ENCODE results near the gene CEP295NL. TPM values are rescaled to one million over a fixed set of nuclear protein-coding genes. Genes with fewer than 3 reads are reported as not detected.
"Not testable (repeated sequence)": the region's sequence is repeated elsewhere in the genome, so short reads cannot be mapped to it uniquely, and the experiment has no call there.

Gene CEP295NL
- total RNA-seq, 4 donors from 2014 or later, result 1.8 to 14.5 (median 3.8) TPM; not detected in 1

GRCh38 chr17:78892520-78892919 is 10.5 kb downstream of the CEP295NL start:
- no peak overlapping the region for H3K4me3 ChIP-seq
- intact Hi-C loops (cut with DNase I; ENCODE audit: low total_unique reads), result no loop called here
- H3K4me1 ChIP-seq, result peaks cover 0 to 24% of the 10 kb centered on the region in 2 donors

GRCh38 chr17:78892062-78892456 is 10.9 kb downstream of the CEP295NL start:
- DNase-seq, result no peak
- H3K4me3 ChIP-seq, result no peak overlapping the region
- H3K27ac ChIP-seq, result no peak overlapping the region
- intact Hi-C loops (cut with DNase I; ENCODE audit: low total_unique reads), result no loop called here
- TF ChIP-seq POLR2A (IDR thresholded peaks at IDR 0.05), result no peak
- TF ChIP-seq, protein P1, sequence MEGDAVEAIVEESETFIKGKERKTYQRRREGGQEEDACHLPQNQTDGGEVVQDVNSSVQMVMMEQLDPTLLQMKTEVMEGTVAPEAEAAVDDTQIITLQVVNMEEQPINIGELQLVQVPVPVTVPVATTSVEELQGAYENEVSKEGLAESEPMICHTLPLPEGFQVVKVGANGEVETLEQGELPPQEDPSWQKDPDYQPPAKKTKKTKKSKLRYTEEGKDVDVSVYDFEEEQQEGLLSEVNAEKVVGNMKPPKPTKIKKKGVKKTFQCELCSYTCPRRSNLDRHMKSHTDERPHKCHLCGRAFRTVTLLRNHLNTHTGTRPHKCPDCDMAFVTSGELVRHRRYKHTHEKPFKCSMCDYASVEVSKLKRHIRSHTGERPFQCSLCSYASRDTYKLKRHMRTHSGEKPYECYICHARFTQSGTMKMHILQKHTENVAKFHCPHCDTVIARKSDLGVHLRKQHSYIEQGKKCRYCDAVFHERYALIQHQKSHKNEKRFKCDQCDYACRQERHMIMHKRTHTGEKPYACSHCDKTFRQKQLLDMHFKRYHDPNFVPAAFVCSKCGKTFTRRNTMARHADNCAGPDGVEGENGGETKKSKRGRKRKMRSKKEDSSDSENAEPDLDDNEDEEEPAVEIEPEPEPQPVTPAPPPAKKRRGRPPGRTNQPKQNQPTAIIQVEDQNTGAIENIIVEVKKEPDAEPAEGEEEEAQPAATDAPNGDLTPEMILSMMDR (IDR thresholded peaks at IDR 0.05), result no peak
- no peaks in the 10 kb centered on the region for H3K27me3 ChIP-seq
- no peaks in the 10 kb centered on the region for H3K36me3 ChIP-seq
- peaks cover 0 to 20% of the 10 kb centered on the region in 2 donors for H3K4me1 ChIP-seq
- no peaks in the 10 kb centered on the region for H3K9me3 ChIP-seq

More at GRCh38 chr17:78892520-78892919, 10.5 kb downstream of the CEP295NL start:
- Histone ChIP-seq H3K36me3 (no peaks in the 10 kb centered on the region), H3K27me3 (no peaks in the 10 kb centered on the region), H3K9me3 (no peaks in the 10 kb centered on the region), H3K27ac (no peak overlapping the region)
- no peak for DNase-seq
- TF ChIP-seq, protein P1 (IDR thresholded peaks at IDR 0.05), result no peak
- no peak for TF ChIP-seq POLR2A (IDR thresholded peaks at IDR 0.05)

- TF ChIP-seq, protein P1 (IDR thresholded peaks at IDR 0.05), result no peak
- TF ChIP-seq POLR2A (IDR thresholded peaks at IDR 0.05), result no peak
Measured at GRCh38 chr17:78891406-78892061, 11.5 kb downstream of the CEP295NL start.

GRCh38 chr17:78890498-78890897 is 12.5 kb downstream of the CEP295NL start:
- TF ChIP-seq POLR2A (IDR thresholded peaks at IDR 0.05), result no peak
- TF ChIP-seq, protein P1 (IDR thresholded peaks at IDR 0.05), result no peak
- Histone ChIP-seq H3K27ac (peak overlapping the region in 1 of 2 donors; percentile 29), H3K4me1 (peaks cover 8 to 12% of the 10 kb centered on the region in 2 donors), H3K9me3 (no peaks in the 10 kb centered on the region), H3K4me3 (no peak overlapping the region), H3K36me3 (no peaks in the 10 kb centered on the region), H3K27me3 (no peaks in the 10 kb centered on the region)
- no peak for DNase-seq
- intact Hi-C loops (cut with DNase I; ENCODE audit: low total_unique reads), result no loop called here

More at GRCh38 chr17:78891406-78892061, 11.5 kb downstream of the CEP295NL start:
- peak overlapping the region; percentile 8 to 29 for H3K27ac ChIP-seq
- H3K4me3 ChIP-seq, result no peak overlapping the region
- no peaks in the 10 kb centered on the region for H3K9me3 ChIP-seq
- no peak for DNase-seq
- intact Hi-C loops (cut with DNase I; ENCODE audit: low total_unique reads), result no loop called here
- H3K4me1 ChIP-seq, result peaks cover 0 to 14% of the 10 kb centered on the region in 2 donors
- no peaks in the 10 kb centered on the region for H3K27me3 ChIP-seq
- H3K36me3 ChIP-seq, result no peaks in the 10 kb centered on the region

DNA sequence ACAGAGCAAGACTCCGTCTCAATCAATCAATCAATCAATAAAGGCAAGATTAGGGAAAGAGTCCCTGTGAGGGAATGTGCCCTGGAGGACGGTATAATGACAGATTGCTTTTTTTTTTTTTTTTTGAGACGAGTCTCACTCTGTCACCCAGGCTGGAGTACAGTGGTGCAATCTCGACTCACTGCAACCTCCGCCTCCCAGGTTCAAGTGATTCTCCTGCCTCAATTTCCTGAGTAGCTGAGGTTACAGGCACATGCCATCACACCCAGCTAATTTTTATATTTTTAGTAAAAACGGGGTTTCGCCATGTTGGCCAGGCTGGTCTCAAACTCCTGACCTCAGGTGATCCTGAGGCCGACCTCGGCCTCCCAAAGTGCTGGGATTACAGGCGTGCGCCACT is 12.9 kb downstream of the CEP295NL start:
- intact Hi-C loops (cut with DNase I; ENCODE audit: low total_unique reads); DNase-seq; H3K4me3 ChIP-seq; H3K9me3 ChIP-seq; H3K36me3 ChIP-seq; H3K27me3 ChIP-seq: not testable (repeated sequence)
- Histone ChIP-seq H3K4me1 (peaks cover 8 to 11% of the 10 kb centered on the region in 2 donors), H3K27ac (peak overlapping the region in 1 of 2 donors; percentile 18)

Data from uterus (tissue), 4 donors.